GM11168 (cell line): ENCODE measurements around the gene MAP3K14.

Experiments
- in situ Hi-C: fragments of 300-500 bp; cut with MboI; formaldehyde crosslinking; loops from one replicate; pipeline ENCODE4 v1.12.0; 2022; ENCODE audit warnings: low sequenced_read_pairs; ENCODE audit not compliant: unreplicated experiment

MAP3K14 gene

GRCh38 chr17:45287526-45288500, 29.0 kb downstream of the MAP3K14 start:
- in situ Hi-C loops = no loop called here

- in situ Hi-C loops = no loop called here
Measured at GRCh38 chr17:45286286-45286685, 30.5 kb downstream of the MAP3K14 start.

GRCh38 chr17:45284176-45285140, 32.4 kb downstream of the MAP3K14 start:
- in situ Hi-C loops = no loop called here

DNA sequence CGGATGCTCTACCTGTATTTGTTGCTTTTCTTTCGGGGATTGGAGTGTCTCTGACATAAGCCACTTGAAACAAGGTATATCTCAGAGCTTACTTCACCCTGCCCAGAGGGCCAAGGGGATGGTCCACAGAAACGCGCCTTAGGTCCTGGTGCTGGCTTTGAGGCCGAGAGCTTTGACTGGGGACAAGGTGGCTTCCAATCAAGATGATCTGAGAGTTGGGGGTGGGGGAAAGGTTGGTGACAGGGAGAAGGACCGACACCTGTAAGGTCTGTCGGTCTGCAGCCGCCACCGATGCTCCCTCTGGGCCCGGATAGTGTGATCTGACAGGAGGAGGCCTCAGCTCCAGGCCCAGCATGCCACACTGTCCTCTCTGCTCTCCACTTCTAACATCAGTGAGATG, 33.1 kb downstream of the MAP3K14 start:
- in situ Hi-C loops = no loop called here

- in situ Hi-C loops = no loop called here
Measured at GRCh38 chr17:45282683-45283644, 33.9 kb downstream of the MAP3K14 start.

GRCh38 chr17:45279898-45280297, 36.9 kb downstream of the MAP3K14 start:
- in situ Hi-C loops = loop anchor here (5.0 kb wide), 1 partner anchor 107 kb away; no protein-coding TSS in a partner anchor

- in situ Hi-C loops = loop anchor here (5.0 kb wide), 1 partner anchor 109 kb away; no protein-coding TSS in a partner anchor
Measured at GRCh38 chr17:45277992-45278391, 38.8 kb downstream of the MAP3K14 start.

- in situ Hi-C loops = loop anchor here (5.0 kb wide), 1 partner anchor 110 kb away; no protein-coding TSS in a partner anchor
Measured at GRCh38 chr17:45277216-45277849, 39.5 kb downstream of the MAP3K14 start.

DNA sequence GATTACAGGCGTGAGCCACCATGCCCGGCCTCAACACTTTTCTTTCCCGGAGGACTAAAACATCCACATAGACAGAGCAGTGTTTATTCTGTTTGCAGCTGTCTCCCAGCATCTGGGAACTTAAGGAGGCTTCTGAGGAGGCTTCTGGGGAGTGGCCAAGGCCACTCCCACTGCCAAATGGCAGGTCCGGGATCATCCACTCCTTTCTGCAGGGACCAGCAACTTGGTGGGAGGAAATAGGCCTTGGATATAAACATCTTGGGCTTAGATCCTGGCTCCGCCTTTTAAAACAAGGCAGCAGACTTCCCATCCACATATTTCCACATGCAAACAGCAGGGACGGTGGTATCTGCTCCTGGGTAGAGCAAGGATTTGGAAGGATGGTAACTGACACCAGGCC, 40.8 kb downstream of the MAP3K14 start:
- in situ Hi-C loops = loop anchor here (5.0 kb wide), 1 partner anchor 111 kb away; no protein-coding TSS in a partner anchor

DNA sequence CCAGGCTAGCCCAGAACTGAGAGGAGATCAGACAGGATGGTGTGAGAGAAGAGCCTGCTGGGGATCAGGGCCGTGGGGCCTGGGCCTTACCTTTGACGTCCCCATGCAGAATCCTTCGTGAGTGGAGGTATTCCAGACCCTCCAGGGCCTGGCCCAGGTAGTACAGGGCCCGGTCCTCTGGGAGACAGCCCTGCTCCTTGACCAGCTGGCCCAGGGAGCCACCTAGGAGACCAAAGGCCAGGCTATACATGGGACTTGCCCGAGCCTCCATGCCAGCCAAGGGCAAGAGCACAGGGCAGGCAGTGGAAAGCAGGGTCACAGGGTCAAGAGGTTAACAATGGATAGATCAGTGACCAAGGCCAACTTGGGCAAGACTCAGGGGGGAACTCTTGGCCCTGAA, 42.8 kb downstream of the MAP3K14 start:
- in situ Hi-C loops = no loop called here

GRCh38 chr17:45273551-45273957, 43.3 kb downstream of the MAP3K14 start:
- in situ Hi-C loops = no loop called here

- in situ Hi-C loops = no loop called here
Measured at GRCh38 chr17:45271603-45272002, 45.2 kb downstream of the MAP3K14 start.

GRCh38 chr17:45270828-45271418, 45.9 kb downstream of the MAP3K14 start:
- in situ Hi-C loops = no loop called here

GRCh38 chr17:45269912-45270311, 46.9 kb downstream of the MAP3K14 start:
- in situ Hi-C loops = no loop called here

GRCh38 chr17:45267436-45268055, 49.3 kb downstream of the MAP3K14 start:
- in situ Hi-C loops = no loop called here

GRCh38 chr17:45266372-45266926, 50.4 kb downstream of the MAP3K14 start:
- in situ Hi-C loops = no loop called here

GRCh38 chr17:45265821-45266220, 51.0 kb downstream of the MAP3K14 start:
- in situ Hi-C loops = no loop called here

- in situ Hi-C loops = no loop called here
Measured at GRCh38 chr17:45264988-45265387, 51.8 kb downstream of the MAP3K14 start.
